T-cell (primary cell): ENCODE measurements around the gene ELMO1. TPM values are rescaled to one million over a fixed set of nuclear protein-coding genes. Genes with fewer than 3 reads are reported as not detected.

Experiments
- ATAC-seq, 4 experiments: fragments of 200-7000 bp in 3 of 4; fragments of 150-1000 bp in 1 of 4; cut with Tn5 transposase; replicated peaks in 1 of 4; 1 replicate in 3 of 4; 2 replicates in 1 of 4; pipeline ENCODE4 v1.10.0; 2021; ENCODE audit warnings: moderate library complexity in 3 of 4, mild to moderate bottlenecking in 2 of 4, moderate number of reproducible peaks in 1 of 4
- CTCF ChIA-PET, 2 donors: fragments of 300-600 bp; sonication (Branson Sonifier 250); formaldehyde crosslinking; loops; one replicate each; lab custom pipeline; 2022; ENCODE audit warnings: antibody characterized with exemption in 2 of 2; lab: Charles Lee
- POLR2A ChIA-PET, 2 donors: fragments of 300-600 bp; sonication (Branson Sonifier 250); formaldehyde crosslinking; loops; one replicate each; lab custom pipeline; 2022; ENCODE audit warnings: antibody characterized with exemption in 2 of 2; lab: Charles Lee
- DNase-seq, 35 experiments: peaks; one replicate each; pipeline versions ENCODE4 v3.0.0 to v3.0.0-alpha.2; 2013 to 2023
- H3K27ac ChIP-seq: one replicate; pipeline ENCODE4 v1.5.1; 2013; ENCODE audit warnings: low read length
- H3K27me3 ChIP-seq, 2 experiments: replicated peaks in 1 of 2; 1 replicate in 1 of 2; 2 replicates in 1 of 2; pipeline versions ENCODE4 v1.6.1 to v1.7.0; 2013; ENCODE audit warnings: low read length in 1 of 2, mixed read lengths in 1 of 2; ENCODE audit not compliant: control insufficient read depth in 2 of 2, insufficient read depth in 2 of 2; ENCODE audit errors: extremely low read depth in 1 of 2
- H3K36me3 ChIP-seq, 2 donors: 1 replicate in 1 of 2; 2 replicates in 1 of 2; pipeline versions ENCODE4 v1.6.1 to v1.7.0; 2013; ENCODE audit warnings: low read length in 1 of 2; ENCODE audit not compliant: control insufficient read depth in 2 of 2, insufficient read depth in 1 of 2; ENCODE audit errors: extremely low read depth in 1 of 2
- H3K4me1 ChIP-seq, 2 experiments: 1 replicate in 1 of 2; 2 replicates in 1 of 2; pipeline versions ENCODE4 v1.6.1 to v1.7.0; 2013; ENCODE audit warnings: low read length in 2 of 2, mixed read lengths in 1 of 2; ENCODE audit not compliant: insufficient read depth in 2 of 2, control insufficient read depth in 1 of 2; ENCODE audit errors: extremely low read depth in 1 of 2
- H3K4me3 ChIP-seq, 2 donors: 1 replicate in 1 of 2; 2 replicates in 1 of 2; pipeline versions ENCODE4 v1.5.1 to v1.7.0; 2013; ENCODE audit warnings: mild to moderate bottlenecking in 2 of 2, low read length in 1 of 2, moderate library complexity in 1 of 2; ENCODE audit not compliant: control insufficient read depth in 1 of 2; ENCODE audit errors: extremely low read depth in 1 of 2
- H3K9me3 ChIP-seq: 2 replicates; pipeline ENCODE4 v1.7.0; 2013
- H3K27ac Mint-ChIP-seq, 2 donors: one replicate each; pipeline ENCODE4 v1.8.0; 2020 to 2021; ENCODE audit warnings: mild to moderate bottlenecking in 2 of 2, mixed read lengths in 2 of 2
- H3K27me3 Mint-ChIP-seq, 2 donors: one replicate each; pipeline ENCODE4 v1.8.0; 2021 to 2022; ENCODE audit warnings: mixed read lengths in 2 of 2
- H3K36me3 Mint-ChIP-seq: one replicate; pipeline ENCODE4 v1.8.0; 2021; ENCODE audit warnings: mixed read lengths
- H3K4me1 Mint-ChIP-seq, 3 donors: one replicate each; pipeline ENCODE4 v1.8.0; 2020 to 2022; ENCODE audit warnings: mixed read lengths in 3 of 3, mild to moderate bottlenecking in 1 of 3
- H3K4me3 Mint-ChIP-seq, 3 donors: one replicate each; pipeline ENCODE4 v1.8.0; 2020 to 2022; ENCODE audit warnings: mild to moderate bottlenecking in 3 of 3, mixed read lengths in 3 of 3, moderate library complexity in 3 of 3
- H3K9me3 Mint-ChIP-seq, 3 donors: one replicate each; pipeline ENCODE4 v1.8.0; 2020 to 2022; ENCODE audit warnings: mixed read lengths in 3 of 3
- WGBS: methylation state at CpG from one replicate; pipeline ENCODE4 v1.1.5; 2013; ENCODE audit warnings: missing lambda C conversion rate; ENCODE audit not compliant: insufficient coverage; 5-methylcytosine and 5-hydroxymethylcytosine counted together
- total RNA-seq, 35 experiments: library from RNA in 6 of 35; stranded (reverse) in 6 of 35; fragments of 120-200 nt in 1 of 35; gene quantifications; one replicate each; pipeline versions ENCODE4 v1.2.1 to v1.2.4 and lab custom pipeline; 2013 to 2026

ELMO1 gene
- total RNA-seq, 5 donors from 2014 or later (not counting 1 experiment from before 2014, with no cell fraction given), result 101 to 149 (median 113) TPM

- ChIA-PET POLR2A (interaction anchor here (0.5 to 0.7 kb wide), 2 partner anchors 10 to 63 kb away, joined by 3 to 6 read pairs; no protein-coding TSS in a partner anchor), CTCF (interaction anchor here (0.5 to 1.0 kb wide), 5 partner anchors 17 to 212 kb away, joined by 3 to 7 read pairs (median 3); no protein-coding TSS in a partner anchor)
- no peak overlapping the region for H3K27ac ChIP-seq
- WGBS, result no CpG with 5 or more reads among the region's 5 CpGs
- no peaks in the 10 kb centered on the region for H3K9me3 Mint-ChIP-seq
- DNase-seq, result no peak
- peaks cover 9 to 15% of the 10 kb centered on the region in 2 experiments for H3K4me1 ChIP-seq
- H3K36me3 Mint-ChIP-seq, result peaks cover under 1% of the 10 kb centered on the region
- peak overlapping the region; percentile 17 to 70 for H3K27ac Mint-ChIP-seq
- H3K27me3 ChIP-seq, result no peaks in the 10 kb centered on the region
- peaks cover 0 to 2% of the 10 kb centered on the region in 2 donors for H3K36me3 ChIP-seq
- no peak overlapping the region for H3K4me3 ChIP-seq
- no peak overlapping the region for H3K4me3 Mint-ChIP-seq
- ATAC-seq, result no peak
- H3K9me3 ChIP-seq, result no peaks in the 10 kb centered on the region
- H3K27me3 Mint-ChIP-seq, result no peaks in the 10 kb centered on the region
- peaks cover 55 to 60% (median 55%) of the 10 kb centered on the region in 3 donors for H3K4me1 Mint-ChIP-seq
Observed at GRCh38 chr7:37287131-37287855, 161.4 kb downstream of the ELMO1 start.

GRCh38 chr7:37286454-37286832 lies 162.2 kb downstream of the ELMO1 start:
- Mint-ChIP-seq H3K27me3 (no peaks in the 10 kb centered on the region), H3K4me3 (no peak overlapping the region), H3K9me3 (no peaks in the 10 kb centered on the region), H3K4me1 (peaks cover 55 to 63% (median 60%) of the 10 kb centered on the region in 3 donors), H3K36me3 (peaks cover 5% of the 10 kb centered on the region), H3K27ac (peak overlapping the region; percentile 64 to 80)
- DNase-seq, result no peak
- no peak overlapping the region for H3K4me3 ChIP-seq
- peaks cover 2% of the 10 kb centered on the region in 2 donors for H3K36me3 ChIP-seq
- peak in 2 of 4 experiments; percentile 15 to 17 for ATAC-seq
- H3K4me1 ChIP-seq, result peaks cover 9 to 15% of the 10 kb centered on the region in 2 experiments
- peak overlapping the region; percentile 20 for H3K27ac ChIP-seq
- WGBS, result no CpG with 5 or more reads among the region's 2 CpGs
- no peaks in the 10 kb centered on the region for H3K9me3 ChIP-seq
- POLR2A ChIA-PET, result interaction anchor here (0.6 to 0.7 kb wide), 3 partner anchors 9 to 1459 kb away, joined by 3 to 6 read pairs (median 3); no protein-coding TSS in a partner anchor
- H3K27me3 ChIP-seq, result no peaks in the 10 kb centered on the region
- CTCF ChIA-PET, result interaction anchor here (0.7 to 1.7 kb wide), 8 partner anchors 15 to 164 kb away, joined by 3 to 6 read pairs (median 3); no protein-coding TSS in a partner anchor

GRCh38 chr7:37285706-37286453 lies 162.8 kb downstream of the ELMO1 start:
- Histone ChIP-seq H3K27ac (peak overlapping the region; percentile 20), H3K27me3 (no peaks in the 10 kb centered on the region), H3K4me1 (peaks cover 9 to 15% of the 10 kb centered on the region in 2 experiments), H3K9me3 (no peaks in the 10 kb centered on the region), H3K4me3 (no peak overlapping the region), H3K36me3 (peaks cover 2% of the 10 kb centered on the region in 2 donors)
- ATAC-seq, result peak; percentile 34 to 69 (median 58)
- H3K27ac Mint-ChIP-seq, result peak overlapping the region; percentile 64 to 80
- H3K9me3 Mint-ChIP-seq, result no peaks in the 10 kb centered on the region
- H3K27me3 Mint-ChIP-seq, result no peaks in the 10 kb centered on the region
- 80% methylated on average over 1 of the region's 5 CpGs for WGBS
- peaks cover 9% of the 10 kb centered on the region for H3K36me3 Mint-ChIP-seq
- DNase-seq, result peak in 3 of 35 experiments; percentile 8 to 25 (median 9)
- no peak overlapping the region for H3K4me3 Mint-ChIP-seq
- peaks cover 49 to 58% (median 54%) of the 10 kb centered on the region in 3 donors for H3K4me1 Mint-ChIP-seq
- ChIA-PET CTCF (interaction anchor here (0.6 to 1.8 kb wide), 13 partner anchors 16 to 804 kb away, joined by 3 to 12 read pairs (median 5); partner anchors contain the start of gene ELMO1 (in 1 of the 2)), POLR2A (interaction anchor here in 1 of 2 donors (0.6 kb wide), 2 partner anchors 8 to 1459 kb away, joined by 3 read pairs; no protein-coding TSS in a partner anchor)

- ATAC-seq, result peak in 3 of 4 experiments; percentile 26 to 47 (median 43)
- Histone ChIP-seq H3K9me3 (no peaks in the 10 kb centered on the region), H3K27me3 (no peaks in the 10 kb centered on the region), H3K27ac (no peak overlapping the region), H3K4me3 (no peak overlapping the region), H3K36me3 (peaks cover 2% of the 10 kb centered on the region in 2 donors), H3K4me1 (peaks cover 9 to 15% of the 10 kb centered on the region in 2 experiments)
- Mint-ChIP-seq H3K36me3 (peaks cover 18% of the 10 kb centered on the region), H3K9me3 (no peaks in the 10 kb centered on the region), H3K4me3 (no peak overlapping the region), H3K27ac (peak overlapping the region in 1 of 2 donors; percentile 44), H3K4me1 (peaks cover 53 to 62% (median 54%) of the 10 kb centered on the region in 3 donors), H3K27me3 (no peaks in the 10 kb centered on the region)
- ChIA-PET POLR2A (interaction anchor here in 1 of 2 donors (0.6 kb wide), 1 partner anchor 131 kb away, joined by 3 read pairs; no protein-coding TSS in a partner anchor), CTCF (interaction anchor here (0.6 to 1.8 kb wide), 15 partner anchors 25 to 803 kb away, joined by 3 to 12 read pairs (median 5); partner anchors contain the start of gene ELMO1 (in 1 of the 2))
- 77% methylated on average over 5 of the region's 6 CpGs for WGBS
- DNase-seq, result peak in 25 of 35 experiments; percentile 3 to 57 (median 20)
Observed at GRCh38 chr7:37284805-37285231, 163.8 kb downstream of the ELMO1 start.

- H3K4me1 ChIP-seq, result peaks cover 9 to 15% of the 10 kb centered on the region in 2 experiments
- Mint-ChIP-seq H3K9me3 (no peaks in the 10 kb centered on the region), H3K4me1 (peaks cover 54 to 61% (median 54%) of the 10 kb centered on the region in 3 donors), H3K27me3 (no peaks in the 10 kb centered on the region), H3K4me3 (no peak overlapping the region), H3K27ac (no peak overlapping the region), H3K36me3 (peaks cover 23% of the 10 kb centered on the region)
- no peak overlapping the region for H3K4me3 ChIP-seq
- H3K9me3 ChIP-seq, result no peaks in the 10 kb centered on the region
- ATAC-seq (no peak), DNase-seq (no peak)
- ChIA-PET POLR2A (no interaction called here), CTCF (interaction anchor here (0.6 to 1.8 kb wide), 9 partner anchors 26 to 167 kb away, joined by 3 to 12 read pairs (median 5); partner anchors contain the start of gene ELMO1 (in 1 of the 2))
- peaks cover 2% of the 10 kb centered on the region in 2 donors for H3K36me3 ChIP-seq
- WGBS, result no CpG with 5 or more reads among the region's 4 CpGs
- no peaks in the 10 kb centered on the region for H3K27me3 ChIP-seq
- H3K27ac ChIP-seq, result no peak overlapping the region
Observed at GRCh38 chr7:37284285-37284684, 164.4 kb downstream of the ELMO1 start.
